WTC11 (cell line): ENCODE measurements around the gene DYNC1I1. TPM values are rescaled to one million over a fixed set of nuclear protein-coding genes. Genes with fewer than 3 reads are reported as not detected.

Source experiments
- ATAC-seq: fragments of 200-7000 bp; cut with Tn5 transposase; 2 replicates; pipeline ENCODE4 v1.10.0; 2021; ENCODE audit warnings: mild to moderate bottlenecking, moderate library complexity
- CTCF ChIA-PET: fragments of 300-600 bp; sonication (Branson Sonifier 250); formaldehyde crosslinking; loops from one replicate; lab custom pipeline; 2021; ENCODE audit warnings: antibody characterized with exemption; lab: Charles Lee
- POLR2A ChIA-PET: fragments of 350-600 bp; sonication (Branson Sonifier 250); formaldehyde crosslinking; loops from one replicate; lab custom pipeline; 2021; ENCODE audit warnings: antibody characterized with exemption; lab: Charles Lee
- DNase-seq: peaks from one replicate; pipeline ENCODE4 v3.0.0; 2021; ENCODE audit warnings: low spot score
- H3K27ac Mint-ChIP-seq: 2 replicates; pipeline ENCODE4 v1.8.0; 2021; ENCODE audit warnings: mixed read lengths
- H3K27me3 Mint-ChIP-seq: 2 replicates; pipeline ENCODE4 v1.8.0; 2021; ENCODE audit warnings: low read depth, mild to moderate bottlenecking, moderate library complexity, mixed read lengths
- H3K36me3 Mint-ChIP-seq: 2 replicates; pipeline ENCODE4 v1.8.0; 2021; ENCODE audit warnings: mixed read lengths
- H3K4me1 Mint-ChIP-seq: 2 replicates; pipeline ENCODE4 v1.8.0; 2022; ENCODE audit warnings: mixed read lengths
- H3K4me3 Mint-ChIP-seq: 2 replicates; pipeline ENCODE4 v1.8.0; 2021; ENCODE audit warnings: mild to moderate bottlenecking, moderate library complexity, mixed read lengths
- H3K9me3 Mint-ChIP-seq: 2 replicates; pipeline ENCODE4 v1.8.0; 2021; ENCODE audit warnings: mixed read lengths
- CBFB ChIP-seq: sonication (generic); formaldehyde crosslinking; IDR thresholded peaks from 2 replicates; pipeline ENCODE4 v1.8.1; 2022; ENCODE audit warnings: mild to moderate bottlenecking, low read depth, missing genetic modification reagents
- CDX4 ChIP-seq: fragments of 250-450 bp; sonication (Bioruptor Pico); IDR thresholded peaks from 2 replicates; pipeline ENCODE4 v1.9.0; 2021; ENCODE audit warnings: moderate library complexity, mild to moderate bottlenecking, inconsistent platforms, borderline replicate concordance
- CREB1 ChIP-seq: sonication (generic); formaldehyde crosslinking; IDR thresholded peaks from 2 replicates; pipeline ENCODE4 v1.8.0; 2023; ENCODE audit warnings: mild to moderate bottlenecking, missing genetic modification reagents
- CTCF ChIP-seq: fragments of 200-600 bp; IDR thresholded peaks from 2 replicates; pipeline ENCODE4 v1.8.0; 2022; ENCODE audit warnings: antibody characterized with exemption
- E2F5 ChIP-seq: sonication (generic); formaldehyde crosslinking; IDR thresholded peaks from 2 replicates; pipeline ENCODE4 v1.8.1; 2022; ENCODE audit warnings: mild to moderate bottlenecking, moderate library complexity, missing genetic modification reagents
- ESRRA ChIP-seq: sonication (generic); formaldehyde crosslinking; IDR thresholded peaks from 2 replicates; pipeline ENCODE4 v1.8.1; 2022; ENCODE audit warnings: mild to moderate bottlenecking, missing genetic modification reagents, borderline replicate concordance
- FOXP4 ChIP-seq: sonication (generic); formaldehyde crosslinking; IDR thresholded peaks from 2 replicates; pipeline ENCODE4 v1.8.0; 2022; ENCODE audit warnings: mild to moderate bottlenecking, missing genetic modification reagents
- JAZF1 ChIP-seq: fragments of 250-450 bp; sonication (Bioruptor Pico); IDR thresholded peaks from 2 replicates; pipeline ENCODE4 v1.9.0; 2021; ENCODE audit warnings: moderate library complexity, mild to moderate bottlenecking, inconsistent platforms
- NR1H2 ChIP-seq: sonication (generic); formaldehyde crosslinking; IDR thresholded peaks from 2 replicates; pipeline ENCODE4 v1.9.0; 2021; ENCODE audit warnings: mild to moderate bottlenecking, moderate library complexity, missing genetic modification reagents
- OVOL2 ChIP-seq: fragments of 250-450 bp; sonication (Bioruptor Pico); IDR thresholded peaks from 2 replicates; pipeline ENCODE4 v1.9.0; 2021; ENCODE audit warnings: mild to moderate bottlenecking, borderline replicate concordance
- SOX15 ChIP-seq: fragments of 250-450 bp; sonication (Bioruptor Pico); IDR thresholded peaks from 2 replicates; pipeline ENCODE4 v1.9.0; 2021; ENCODE audit warnings: mild to moderate bottlenecking
- USF1 ChIP-seq: sonication (generic); formaldehyde crosslinking; IDR thresholded peaks from 2 replicates; pipeline ENCODE4 v1.8.0; 2022; ENCODE audit warnings: mild to moderate bottlenecking, missing genetic modification reagents
- ZNF396 ChIP-seq: fragments of 250-450 bp; sonication (Bioruptor Pico); IDR thresholded peaks from 2 replicates; pipeline ENCODE4 v1.8.0; 2021; ENCODE audit warnings: mild to moderate bottlenecking, moderate library complexity, borderline replicate concordance
- ZNF532 ChIP-seq: fragments of 250-450 bp; sonication (Bioruptor Pico); IDR thresholded peaks from 2 replicates; pipeline ENCODE4 v1.9.0; 2021; ENCODE audit warnings: mild to moderate bottlenecking, borderline replicate concordance
- total RNA-seq: library from RNA; stranded (reverse); gene quantifications from 3 replicates; pipeline ENCODE4 v1.2.3, GENCODE V29; 2021

DYNC1I1 gene
- total RNA-seq, 1 experiment from 2014 or later: 2.8 TPM

- TF ChIP-seq JAZF1 (no peak), NR1H2 (CRISPR knock-in tag) (no peak), ZNF532 (CRISPR knock-in tag) (no peak), OVOL2 (CRISPR knock-in tag) (no peak), ESRRA (CRISPR knock-in tag) (no peak), CBFB (no peak), SOX15 (CRISPR knock-in tag) (no peak)
- Mint-ChIP-seq H3K36me3 (no peaks in the 10 kb centered on the region), H3K9me3 (no peaks in the 10 kb centered on the region), H3K27me3 (no peaks in the 10 kb centered on the region), H3K4me1 (peaks cover 2% of the 10 kb centered on the region; the same call in 1 of the 2 replicates), H3K4me3 (no peak overlapping the region), H3K27ac (no peak overlapping the region)
- no peak for ATAC-seq
- ChIA-PET POLR2A (no interaction called here), CTCF (no interaction called here)
- no peak for DNase-seq
These were observed 213.9 kb downstream of the DYNC1I1 start for GRCh38 chr7:95986178-95986764.

- CTCF ChIA-PET: no interaction called here
These were observed 216.9 kb downstream of the DYNC1I1 start for GRCh38 chr7:95989301-95989700.

GRCh38 chr7:95993380-95993779 is 221.0 kb downstream of the DYNC1I1 start:
- CTCF ChIA-PET: no interaction called here
- no peak for ATAC-seq
- Mint-ChIP-seq H3K4me1 (no peaks in the 10 kb centered on the region), H3K27ac (no peak overlapping the region), H3K4me3 (no peak overlapping the region), H3K36me3 (no peaks in the 10 kb centered on the region), H3K9me3 (no peaks in the 10 kb centered on the region), H3K27me3 (no peaks in the 10 kb centered on the region)
- no peak for DNase-seq
- POLR2A ChIA-PET: no interaction called here
- TF ChIP-seq USF1: no peak
- TF ChIP-seq E2F5 (CRISPR knock-in tag): no peak
- no peak for TF ChIP-seq ZNF396 (CRISPR knock-in tag)
- no peak for TF ChIP-seq FOXP4 (CRISPR knock-in tag)
- no peak for TF ChIP-seq CTCF

More at GRCh38 chr7:95989301-95989700, 216.9 kb downstream of the DYNC1I1 start:
- no peak for TF ChIP-seq CREB1 (CRISPR knock-in tag)
- no peak for TF ChIP-seq CTCF
- no peak for TF ChIP-seq CDX4
- Mint-ChIP-seq H3K9me3 (no peaks in the 10 kb centered on the region), H3K27ac (no peak overlapping the region), H3K36me3 (no peaks in the 10 kb centered on the region), H3K27me3 (no peaks in the 10 kb centered on the region), H3K4me1 (peaks cover 2% of the 10 kb centered on the region; the same call in 1 of the 2 replicates), H3K4me3 (no peak overlapping the region)
- POLR2A ChIA-PET: no interaction called here
- ATAC-seq: no peak
- DNase-seq: no peak
